ENCODE data around the gene SLC30A4.

The SLC30A4 gene

GRCh38 chr15:45451265-45451664 lies 71.3 kb downstream of the SLC30A4 start:
- Histone ChIP-seq H3K27me3 (ENCODE audit: insufficient read depth, poor library complexity, severe bottlenecking) (no peaks in the 10 kb centered on the region), H3K4me1 (ENCODE audit: insufficient read depth, poor library complexity, severe bottlenecking) (peaks cover 31% of the 10 kb centered on the region), H3K9me3 (ENCODE audit: severe bottlenecking) (no peaks in the 10 kb centered on the region), H3K27ac (ENCODE audit: poor library complexity, severe bottlenecking) (no peak overlapping the region), H3K4me3 (ENCODE audit: severe bottlenecking) (no peak overlapping the region), H3K36me3 (ENCODE audit: low read depth) (no peaks in the 10 kb centered on the region)
- TF ChIP-seq CTCF (IDR thresholded peaks at IDR 0.05; ENCODE audit: poor library complexity, severe bottlenecking) = no peak
- no peak for ATAC-seq (ENCODE audit: low read depth)
- no peak for DNase-seq (ENCODE audit: low spot score)

GRCh38 chr15:45449916-45450867 lies 72.4 kb downstream of the SLC30A4 start:
- Histone ChIP-seq H3K36me3 (ENCODE audit: low read depth) (no peaks in the 10 kb centered on the region), H3K4me1 (ENCODE audit: insufficient read depth, poor library complexity, severe bottlenecking) (peaks cover 27% of the 10 kb centered on the region), H3K27ac (ENCODE audit: poor library complexity, severe bottlenecking) (peak overlapping the region; percentile 2), H3K4me3 (ENCODE audit: severe bottlenecking) (no peak overlapping the region), H3K27me3 (ENCODE audit: insufficient read depth, poor library complexity, severe bottlenecking) (no peaks in the 10 kb centered on the region), H3K9me3 (ENCODE audit: severe bottlenecking) (no peaks in the 10 kb centered on the region)
- no peak for TF ChIP-seq CTCF (IDR thresholded peaks at IDR 0.05; ENCODE audit: poor library complexity, severe bottlenecking)
- DNase-seq (ENCODE audit: low spot score) = peak; percentile 83
- peak; percentile 72 for ATAC-seq (ENCODE audit: low read depth)

- no peaks in the 10 kb centered on the region for H3K9me3 ChIP-seq (ENCODE audit: severe bottlenecking)
- ATAC-seq (ENCODE audit: low read depth) (no peak), DNase-seq (ENCODE audit: low spot score) (no peak)
- H3K36me3 ChIP-seq (ENCODE audit: low read depth) = no peaks in the 10 kb centered on the region
- H3K27me3 ChIP-seq (ENCODE audit: insufficient read depth, poor library complexity, severe bottlenecking) = no peaks in the 10 kb centered on the region
- no peak overlapping the region for H3K4me3 ChIP-seq (ENCODE audit: severe bottlenecking)
- peaks cover 20% of the 10 kb centered on the region for H3K4me1 ChIP-seq (ENCODE audit: insufficient read depth, poor library complexity, severe bottlenecking)
- peak overlapping the region; percentile 2 for H3K27ac ChIP-seq (ENCODE audit: poor library complexity, severe bottlenecking)
- TF ChIP-seq CTCF (IDR thresholded peaks at IDR 0.05; ENCODE audit: poor library complexity, severe bottlenecking) = no peak
Observed at GRCh38 chr15:45449395-45449794, 73.2 kb downstream of the SLC30A4 start.

- Histone ChIP-seq H3K9me3 (ENCODE audit: severe bottlenecking) (no peaks in the 10 kb centered on the region), H3K36me3 (ENCODE audit: low read depth) (no peaks in the 10 kb centered on the region), H3K4me1 (ENCODE audit: insufficient read depth, poor library complexity, severe bottlenecking) (peaks cover 18% of the 10 kb centered on the region), H3K27me3 (ENCODE audit: insufficient read depth, poor library complexity, severe bottlenecking) (no peaks in the 10 kb centered on the region), H3K4me3 (ENCODE audit: severe bottlenecking) (no peak overlapping the region), H3K27ac (ENCODE audit: poor library complexity, severe bottlenecking) (no peak overlapping the region)
- no peak for TF ChIP-seq CTCF (IDR thresholded peaks at IDR 0.05; ENCODE audit: poor library complexity, severe bottlenecking)
- DNase-seq (ENCODE audit: low spot score) (no peak), ATAC-seq (ENCODE audit: low read depth) (no peak)
Observed at GRCh38 chr15:45448066-45448915, 74.3 kb downstream of the SLC30A4 start.
